CD4-positive, alpha-beta T cell treated with Interferon gamma for 1 hour (primary cell): ENCODE data around the gene TSEN34.
"Not testable (repeated sequence)": the region's sequence is repeated elsewhere in the genome, so short reads cannot be mapped to it uniquely, and the experiment has no call there.

Source experiments
- DNase-seq: peaks from one replicate; pipeline ENCODE4 v3.0.0-alpha.2; 2020

TSEN34 gene

GRCh38 chr19:54162241-54162805, 28.8 kb upstream of the TSEN34 start:
- DNase-seq, result peak; percentile 83

GRCh38 chr19:54162884-54163283, 28.2 kb upstream of the TSEN34 start:
- no peak for DNase-seq

- peak; percentile 59 for DNase-seq
Measured at GRCh38 chr19:54164369-54165068, 26.6 kb upstream of the TSEN34 start.

- no peak for DNase-seq
Measured at GRCh38 chr19:54165222-54165621, 25.9 kb upstream of the TSEN34 start.

GRCh38 chr19:54168174-54168917, 22.8 kb upstream of the TSEN34 start:
- peak; percentile 83 for DNase-seq

GRCh38 chr19:54169149-54169740, 21.9 kb upstream of the TSEN34 start:
- no peak for DNase-seq

- DNase-seq, result not testable (repeated sequence)
Measured at GRCh38 chr19:54171736-54172431, 19.2 kb upstream of the TSEN34 start.

GRCh38 chr19:54172471-54173358, 18.4 kb upstream of the TSEN34 start, which contains the start of gene TMC4:
Gene TMC4 (minus strand): TSS chr19:54173160. CDS start chr19:54173117, 43 bp downstream.
- no peak for DNase-seq

- no peak for DNase-seq
Measured at GRCh38 chr19:54173359-54173699, 17.8 kb upstream of the TSEN34 start.

- no peak for DNase-seq
Measured at GRCh38 chr19:54173951-54174834, 16.9 kb upstream of the TSEN34 start.

- DNase-seq, result peak; percentile 35
Measured at GRCh38 chr19:54178581-54179261, 12.4 kb upstream of the TSEN34 start.

GRCh38 chr19:54179262-54179852, 11.8 kb upstream of the TSEN34 start:
- DNase-seq, result no peak

GRCh38 chr19:54179921-54180461, 11.1 kb upstream of the TSEN34 start:
- peak; percentile 31 for DNase-seq

- no peak for DNase-seq
Measured at GRCh38 chr19:54180691-54181091, 10.4 kb upstream of the TSEN34 start.

GRCh38 chr19:54181894-54182293, 9.2 kb upstream of the TSEN34 start:
- DNase-seq, result not testable (repeated sequence)

- DNase-seq, result no peak
Measured at GRCh38 chr19:54183431-54183830, 7.7 kb upstream of the TSEN34 start.

GRCh38 chr19:54186351-54186750, 4.8 kb upstream of the TSEN34 start:
- DNase-seq, result no peak

- no peak for DNase-seq
Measured at GRCh38 chr19:54186934-54187381, 4.2 kb upstream of the TSEN34 start.

- DNase-seq, result peak; percentile 65
Measured at GRCh38 chr19:54188215-54188871, 2.8 kb upstream of the TSEN34 start.
